Glutamatergic neuron (in vitro differentiated cells): Measurements from ENCODE around the gene TINAGL1. TPM values are rescaled to one million over a fixed set of nuclear protein-coding genes. Genes with fewer than 3 reads are reported as not detected.

ENCODE experiments used
- DNase-seq: peaks from one replicate; pipeline ENCODE4 v3.0.0; 2022
- H3K27ac Mint-ChIP-seq: one replicate; pipeline ENCODE4 v1.8.0; 2020; ENCODE audit warnings: mild to moderate bottlenecking, mixed read lengths, inconsistent platforms; ENCODE audit not compliant: unreplicated experiment
- H3K27me3 Mint-ChIP-seq: one replicate; pipeline ENCODE4 v1.8.0; 2020; ENCODE audit warnings: mild to moderate bottlenecking, moderate library complexity, mixed read lengths, inconsistent platforms; ENCODE audit not compliant: unreplicated experiment
- H3K36me3 Mint-ChIP-seq: one replicate; pipeline ENCODE4 v1.8.0; 2020; ENCODE audit warnings: mild to moderate bottlenecking, mixed read lengths, inconsistent platforms; ENCODE audit not compliant: unreplicated experiment
- H3K4me1 Mint-ChIP-seq: one replicate; pipeline ENCODE4 v1.8.0; 2020; ENCODE audit warnings: mild to moderate bottlenecking, low read depth, mixed read lengths, inconsistent platforms; ENCODE audit not compliant: unreplicated experiment
- H3K4me3 Mint-ChIP-seq: one replicate; pipeline ENCODE4 v1.8.0; 2020; ENCODE audit warnings: mild to moderate bottlenecking, mixed read lengths, inconsistent platforms; ENCODE audit not compliant: unreplicated experiment
- H3K9me3 Mint-ChIP-seq: one replicate; pipeline ENCODE4 v1.8.0; 2020; ENCODE audit warnings: mild to moderate bottlenecking, moderate library complexity, mixed read lengths, inconsistent platforms; ENCODE audit not compliant: unreplicated experiment
- CTCF ChIP-seq: fragments of 200-600 bp; sonication (generic); IDR thresholded peaks from one replicate; pipeline ENCODE4 v1.5.0; 2021; ENCODE audit not compliant: partially characterized antibody, unreplicated experiment
- total RNA-seq: library from RNA; stranded (reverse); fragmentation: NEBNext Ultra II Directional; extraction: Animal tissue kit (Norgen Biotek cat#: 25700); gene quantifications from one replicate; pipeline ENCODE4 v1.2.1, GENCODE V29; 2021; ENCODE audit not compliant: unreplicated experiment

Gene TINAGL1
- total RNA-seq, 1 donor from 2014 or later, result not detected

GRCh38 chr1:31593770-31594632, 17.7 kb downstream of the TINAGL1 start:
- Mint-ChIP-seq H3K36me3 (no peaks in the 10 kb centered on the region), H3K4me3 (no peak overlapping the region), H3K4me1 (peaks cover 21% of the 10 kb centered on the region), H3K27me3 (peaks cover 9% of the 10 kb centered on the region), H3K9me3 (peaks cover 4% of the 10 kb centered on the region), H3K27ac (no peak overlapping the region)
- TF ChIP-seq CTCF, result peak; percentile 84
- DNase-seq, result peak; percentile 91

GRCh38 chr1:31595836-31596736, 19.8 kb downstream of the TINAGL1 start:
- peak overlapping the region; percentile 4 for H3K4me3 Mint-ChIP-seq
- H3K27ac Mint-ChIP-seq, result peak overlapping the region; percentile 63
- peaks cover 3% of the 10 kb centered on the region for H3K27me3 Mint-ChIP-seq
- no peak for TF ChIP-seq CTCF
- no peak for DNase-seq
- H3K36me3 Mint-ChIP-seq, result no peaks in the 10 kb centered on the region
- peaks cover 2% of the 10 kb centered on the region for H3K9me3 Mint-ChIP-seq
- peaks cover 19% of the 10 kb centered on the region for H3K4me1 Mint-ChIP-seq

GRCh38 chr1:31596737-31597097, 20.4 kb downstream of the TINAGL1 start:
- peaks cover 2% of the 10 kb centered on the region for H3K9me3 Mint-ChIP-seq
- peaks cover 19% of the 10 kb centered on the region for H3K4me1 Mint-ChIP-seq
- no peaks in the 10 kb centered on the region for H3K36me3 Mint-ChIP-seq
- DNase-seq, result no peak
- H3K27me3 Mint-ChIP-seq, result peaks cover 3% of the 10 kb centered on the region
- peak overlapping the region; percentile 39 for H3K4me3 Mint-ChIP-seq
- peak overlapping the region; percentile 63 for H3K27ac Mint-ChIP-seq
- TF ChIP-seq CTCF, result no peak

- no peak overlapping the region for H3K27ac Mint-ChIP-seq
- no peak overlapping the region for H3K4me3 Mint-ChIP-seq
- no peak for DNase-seq
- peaks cover 2% of the 10 kb centered on the region for H3K9me3 Mint-ChIP-seq
- no peak for TF ChIP-seq CTCF
- H3K27me3 Mint-ChIP-seq, result no peaks in the 10 kb centered on the region
- H3K36me3 Mint-ChIP-seq, result no peaks in the 10 kb centered on the region
- peaks cover 19% of the 10 kb centered on the region for H3K4me1 Mint-ChIP-seq
Observed at GRCh38 chr1:31598980-31599379, 22.7 kb downstream of the TINAGL1 start.

- Mint-ChIP-seq H3K9me3 (peaks cover 2% of the 10 kb centered on the region), H3K4me3 (no peak overlapping the region), H3K4me1 (peaks cover 19% of the 10 kb centered on the region), H3K27ac (no peak overlapping the region), H3K27me3 (no peaks in the 10 kb centered on the region), H3K36me3 (no peaks in the 10 kb centered on the region)
- DNase-seq, result no peak
- TF ChIP-seq CTCF, result no peak
Observed at GRCh38 chr1:31600641-31601040, 24.3 kb downstream of the TINAGL1 start.
